GM13977 (cell line): ENCODE data around the gene TMEM8B.

Experiments
- DNase-seq: peaks from one replicate; pipeline ENCODE4 v3.0.0; 2012; ENCODE audit warnings: low spot score
- CTCF ChIP-seq: IDR thresholded peaks from 2 replicates; pipeline ENCODE4 v1.5.1; 2012; ENCODE audit warnings: mild to moderate bottlenecking, control low read depth; ENCODE audit not compliant: insufficient read depth; ENCODE audit errors: extremely low read depth, missing control alignments
- in situ Hi-C: fragments of 300-500 bp; cut with MboI; formaldehyde crosslinking; loops from one replicate; pipeline ENCODE4 v1.12.0; 2022; ENCODE audit warnings: low sequenced_read_pairs, low pct_unique_long_range_greater_than_20kb, mixed read lengths, inconsistent platforms; ENCODE audit not compliant: unreplicated experiment

TMEM8B gene

DNA sequence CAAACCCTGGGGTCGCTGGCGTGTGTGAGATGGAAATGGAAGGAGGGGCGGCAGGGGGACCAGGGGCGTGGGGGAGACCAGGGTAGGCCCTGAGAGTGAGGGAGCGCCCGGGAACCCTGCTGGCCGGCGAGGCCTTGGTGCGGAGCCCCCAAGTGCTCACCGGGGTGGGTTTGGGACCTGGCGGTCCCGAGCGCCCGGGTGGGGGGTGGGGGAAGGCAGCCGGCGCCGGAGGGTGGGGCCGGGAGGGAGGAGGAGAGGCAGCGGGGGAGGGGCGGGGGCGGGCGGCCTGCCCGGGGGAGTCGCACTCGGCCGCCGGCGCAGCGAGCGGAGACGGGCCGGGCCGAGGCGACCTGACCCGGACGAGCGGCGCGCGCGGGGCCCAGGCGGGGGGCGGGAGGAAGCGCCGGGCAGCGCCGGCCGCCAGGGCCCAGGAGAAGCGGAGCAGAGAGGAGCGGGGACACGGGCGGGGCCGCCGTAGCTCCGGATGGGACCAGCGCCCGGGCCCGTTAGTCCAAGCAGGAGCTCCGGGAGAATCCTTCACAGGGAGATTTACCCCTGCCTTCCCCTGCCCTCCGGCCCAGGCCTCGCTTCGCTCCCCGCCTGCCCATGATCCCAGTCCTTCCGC is 37.6 kb upstream of the TMEM8B start, which contains the start of gene NPR2:
Gene NPR2, plus strand, starts transcription at position 295 of the 625 bp plus-strand sequence. CDS start 818 bp downstream, outside the sequence.
- in situ Hi-C loops = no loop called here
- no peak for TF ChIP-seq CTCF
- no peak for DNase-seq

- no peak for TF ChIP-seq CTCF
- in situ Hi-C loops = no loop called here
- DNase-seq = no peak
These were observed 36.8 kb upstream of the TMEM8B start for GRCh38 chr9:35792024-35792813.

- TF ChIP-seq CTCF = no peak
- DNase-seq = no peak
- in situ Hi-C loops = no loop called here
These were observed 36.2 kb upstream of the TMEM8B start for GRCh38 chr9:35792826-35793225.

DNA sequence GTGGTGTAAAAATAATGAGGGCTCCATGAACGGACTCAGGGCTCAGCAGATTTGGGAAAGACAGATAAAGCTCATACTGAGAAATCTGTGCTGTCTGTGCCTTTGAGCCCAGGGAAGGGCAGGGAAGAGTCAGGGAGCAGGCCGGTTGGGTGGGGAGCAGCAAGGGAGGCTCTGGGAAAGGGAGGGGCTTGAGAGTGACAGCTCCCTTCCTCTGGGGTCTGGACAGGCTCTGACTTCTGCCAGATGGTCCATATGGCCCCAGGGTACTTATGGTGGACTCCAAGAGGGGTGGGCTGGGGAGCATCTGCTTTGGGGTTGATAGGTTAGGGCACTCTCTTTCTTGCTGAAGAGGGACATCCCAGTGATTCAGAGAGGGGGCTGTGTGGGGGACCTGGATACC is 35.6 kb upstream of the TMEM8B start:
- no peak for TF ChIP-seq CTCF
- in situ Hi-C loops = no loop called here
- DNase-seq = no peak

GRCh38 chr9:35795695-35796094 is 33.3 kb upstream of the TMEM8B start:
- TF ChIP-seq CTCF = no peak
- in situ Hi-C loops = no loop called here
- no peak for DNase-seq

DNA sequence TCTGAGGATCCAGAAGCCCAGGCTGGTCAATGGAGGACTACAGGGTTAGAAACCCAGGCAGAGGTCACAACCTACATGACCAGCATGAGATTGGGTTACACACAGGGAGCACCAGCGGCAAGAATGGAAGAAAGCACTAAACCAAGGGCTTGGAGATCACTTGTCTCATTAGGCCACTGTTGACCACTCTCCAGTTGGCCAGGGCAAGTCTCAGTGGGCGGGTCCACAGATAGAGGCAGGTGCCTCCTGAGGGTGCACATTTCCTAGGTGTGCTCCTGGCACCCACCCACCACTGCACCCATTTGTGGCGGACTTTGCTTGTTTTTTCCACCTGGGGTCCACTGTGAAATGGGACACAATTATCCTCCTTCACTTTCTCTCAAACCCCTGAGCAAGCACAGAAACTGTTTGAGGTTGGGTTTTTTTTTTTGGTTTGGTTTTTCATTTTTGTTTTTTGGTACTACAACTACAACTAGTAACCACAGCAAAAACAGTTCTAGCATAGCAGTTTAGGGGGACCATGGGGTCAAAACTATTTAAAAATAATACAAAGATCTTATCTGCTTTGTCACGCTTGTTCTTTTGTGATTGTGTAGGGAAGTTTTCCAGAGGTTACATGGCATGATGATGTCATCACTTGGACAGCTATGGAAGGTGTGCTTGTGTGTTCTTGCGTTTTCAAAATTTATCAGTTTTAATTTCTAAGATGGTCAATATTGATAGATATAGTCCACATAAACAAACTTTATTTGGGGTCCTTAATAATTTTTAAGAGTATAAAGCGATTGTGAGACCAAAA is 31.5 kb upstream of the TMEM8B start:
- in situ Hi-C loops = no loop called here
- no peak for DNase-seq
- TF ChIP-seq CTCF = no peak
